ENCODE measurements around the gene SECISBP2L.

SECISBP2L gene, protein sequence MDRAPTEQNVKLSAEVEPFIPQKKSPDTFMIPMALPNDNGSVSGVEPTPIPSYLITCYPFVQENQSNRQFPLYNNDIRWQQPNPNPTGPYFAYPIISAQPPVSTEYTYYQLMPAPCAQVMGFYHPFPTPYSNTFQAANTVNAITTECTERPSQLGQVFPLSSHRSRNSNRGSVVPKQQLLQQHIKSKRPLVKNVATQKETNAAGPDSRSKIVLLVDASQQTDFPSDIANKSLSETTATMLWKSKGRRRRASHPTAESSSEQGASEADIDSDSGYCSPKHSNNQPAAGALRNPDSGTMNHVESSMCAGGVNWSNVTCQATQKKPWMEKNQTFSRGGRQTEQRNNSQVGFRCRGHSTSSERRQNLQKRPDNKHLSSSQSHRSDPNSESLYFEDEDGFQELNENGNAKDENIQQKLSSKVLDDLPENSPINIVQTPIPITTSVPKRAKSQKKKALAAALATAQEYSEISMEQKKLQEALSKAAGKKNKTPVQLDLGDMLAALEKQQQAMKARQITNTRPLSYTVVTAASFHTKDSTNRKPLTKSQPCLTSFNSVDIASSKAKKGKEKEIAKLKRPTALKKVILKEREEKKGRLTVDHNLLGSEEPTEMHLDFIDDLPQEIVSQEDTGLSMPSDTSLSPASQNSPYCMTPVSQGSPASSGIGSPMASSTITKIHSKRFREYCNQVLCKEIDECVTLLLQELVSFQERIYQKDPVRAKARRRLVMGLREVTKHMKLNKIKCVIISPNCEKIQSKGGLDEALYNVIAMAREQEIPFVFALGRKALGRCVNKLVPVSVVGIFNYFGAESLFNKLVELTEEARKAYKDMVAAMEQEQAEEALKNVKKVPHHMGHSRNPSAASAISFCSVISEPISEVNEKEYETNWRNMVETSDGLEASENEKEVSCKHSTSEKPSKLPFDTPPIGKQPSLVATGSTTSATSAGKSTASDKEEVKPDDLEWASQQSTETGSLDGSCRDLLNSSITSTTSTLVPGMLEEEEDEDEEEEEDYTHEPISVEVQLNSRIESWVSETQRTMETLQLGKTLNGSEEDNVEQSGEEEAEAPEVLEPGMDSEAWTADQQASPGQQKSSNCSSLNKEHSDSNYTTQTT

DNA sequence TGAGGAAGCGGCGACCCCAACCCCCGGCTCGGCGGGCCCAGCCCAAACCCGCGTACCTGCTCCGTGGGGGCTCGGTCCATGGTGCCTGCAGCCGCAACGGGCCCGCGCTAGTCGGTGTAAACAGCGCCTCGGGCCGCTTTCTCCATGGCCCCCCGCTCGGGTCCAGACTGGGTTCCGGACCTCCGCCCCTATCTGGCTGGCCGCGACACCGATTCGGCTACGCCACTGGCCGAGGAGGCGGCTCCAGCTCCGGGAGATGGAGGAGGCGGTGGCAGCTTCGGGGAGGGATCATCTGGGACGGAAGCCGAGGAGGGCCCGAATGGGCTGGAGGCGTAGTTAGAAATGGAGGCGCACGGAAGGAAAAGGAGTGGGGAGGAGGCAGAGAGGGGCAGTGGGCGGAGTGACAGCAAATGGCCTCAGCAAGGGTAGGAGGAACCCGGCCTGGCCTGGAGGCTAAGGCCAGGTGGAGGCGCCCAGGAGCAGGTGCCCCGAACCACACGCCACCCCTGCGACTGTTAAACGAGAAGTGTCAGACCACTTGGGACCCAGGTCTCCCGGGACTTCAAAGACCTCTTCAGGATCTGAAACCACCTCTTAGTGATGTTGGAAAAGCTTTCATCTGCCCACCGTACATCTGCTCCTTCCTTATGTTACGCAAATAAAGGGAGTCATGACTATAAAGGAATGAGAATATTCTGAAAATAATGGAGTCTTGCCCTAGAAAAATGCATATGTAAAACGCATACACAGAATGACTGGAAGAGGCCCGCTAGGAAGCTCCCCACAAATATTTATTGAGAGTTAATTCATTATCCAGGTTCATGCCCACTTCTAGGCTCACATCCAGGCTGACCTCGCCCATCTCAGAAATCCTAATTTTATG, at the start of gene SECISBP2L:
TSS of gene SECISBP2L (minus strand) at position 227 of the 883 bp plus-strand sequence. CDS start at position 80, 147 bp downstream.
- Histone ChIP-seq H3K9me3 (ENCODE audit: control insufficient read depth in 2 of 2, low read length in 2 of 2) (no peaks in the 10 kb centered on the region), H3K36me3 (ENCODE audit: control insufficient read depth in 2 of 2, insufficient read depth in 2 of 2, low read length in 2 of 2) (no peaks in the 10 kb centered on the region), H3K27ac (ENCODE audit: low read depth in 2 of 2, low read length in 2 of 2) (peak within 1 kb of the TSS; percentile 77 to 78), H3K4me1 (ENCODE audit: control insufficient read depth in 2 of 2, insufficient read depth in 2 of 2, low read length in 2 of 2) (peaks cover 6 to 9% of the 10 kb centered on the region in 2 donors), H3K27me3 (ENCODE audit: control insufficient read depth in 2 of 2, insufficient read depth in 2 of 2, low read length in 2 of 2) (no peaks in the 10 kb centered on the region), H3K9ac (ENCODE audit: low read depth in 1 of 2, low read length in 2 of 2) (peak within 1 kb of the TSS; percentile 89 to 95), H3K4me3 (ENCODE audit: low read length in 2 of 2) (peak within 1 kb of the TSS; percentile 91 to 97)

DNA sequence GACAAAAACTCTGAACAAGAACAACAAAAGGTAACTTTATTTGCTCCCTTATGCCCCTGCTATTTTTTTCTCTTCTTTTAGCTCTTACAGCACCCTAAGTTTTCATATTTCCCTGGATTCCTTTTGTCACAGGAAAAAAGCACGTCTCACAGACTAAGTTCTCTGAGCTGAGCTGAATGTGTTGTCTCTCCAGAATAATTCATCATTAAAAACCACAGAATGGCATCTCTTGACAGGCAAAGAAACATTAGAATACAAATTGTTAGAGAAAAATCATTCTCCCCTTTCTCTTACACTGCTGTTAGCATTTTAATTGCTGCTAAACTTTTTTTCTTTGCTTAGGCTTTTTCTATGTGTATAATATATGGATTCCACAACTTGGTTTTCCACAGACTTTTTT, 48.7 kb upstream of the SECISBP2L start:
- Histone ChIP-seq H3K27ac (ENCODE audit: low read depth in 2 of 2, low read length in 2 of 2) (no peak overlapping the region), H3K27me3 (ENCODE audit: control insufficient read depth in 2 of 2, insufficient read depth in 2 of 2, low read length in 2 of 2) (no peaks in the 10 kb centered on the region), H3K36me3 (ENCODE audit: control insufficient read depth in 2 of 2, insufficient read depth in 2 of 2, low read length in 2 of 2) (no peaks in the 10 kb centered on the region), H3K4me3 (ENCODE audit: low read length in 2 of 2) (no peak overlapping the region), H3K9ac (ENCODE audit: low read depth in 1 of 2, low read length in 2 of 2) (no peak overlapping the region), H3K4me1 (ENCODE audit: control insufficient read depth in 2 of 2, insufficient read depth in 2 of 2, low read length in 2 of 2) (no peaks in the 10 kb centered on the region), H3K9me3 (ENCODE audit: control insufficient read depth in 2 of 2, low read length in 2 of 2) (no peaks in the 10 kb centered on the region)

DNA sequence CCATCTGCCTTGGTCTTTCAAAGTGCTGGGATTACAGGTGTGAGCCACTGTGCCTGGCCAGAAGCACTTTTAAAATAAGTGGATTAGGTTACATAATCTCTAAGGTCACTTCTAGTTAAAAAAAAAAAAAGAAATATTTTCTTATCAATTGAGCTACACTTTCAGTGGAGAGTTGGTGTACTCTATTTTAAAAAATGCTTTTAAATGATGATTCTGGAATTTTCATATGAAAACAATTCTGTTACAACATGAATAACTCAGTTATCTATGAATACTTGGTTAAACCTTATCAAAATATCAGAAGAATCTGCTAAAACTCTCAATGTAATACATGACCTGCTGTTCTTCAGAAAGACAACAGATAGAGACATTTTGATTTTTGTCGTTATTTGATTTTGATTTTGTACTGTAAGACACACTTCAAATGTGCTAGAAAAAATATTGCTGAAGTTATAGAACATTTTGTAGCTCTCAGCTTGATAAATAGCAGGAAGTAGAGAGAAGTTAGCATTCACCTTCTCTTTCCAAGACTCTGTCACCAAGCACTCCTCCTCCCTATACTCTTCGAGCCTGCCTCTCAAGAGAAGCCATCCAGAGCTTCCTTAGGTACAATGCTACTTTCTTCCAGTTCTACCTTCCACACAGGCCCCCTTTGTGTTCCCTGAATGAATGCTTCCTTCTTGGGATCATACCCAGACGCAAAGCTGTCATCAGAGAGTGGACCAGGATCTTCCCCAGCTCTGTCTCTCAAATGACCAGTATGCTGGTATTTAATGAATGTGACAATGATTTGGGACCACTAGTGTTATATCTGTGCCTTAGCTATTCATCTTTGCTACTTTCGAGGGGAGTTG, 47.2 kb upstream of the SECISBP2L start:
- no peak overlapping the region for H3K4me3 ChIP-seq (ENCODE audit: low read length in 2 of 2)
- H3K36me3 ChIP-seq (ENCODE audit: control insufficient read depth in 2 of 2, insufficient read depth in 2 of 2, low read length in 2 of 2): no peaks in the 10 kb centered on the region
- H3K4me1 ChIP-seq (ENCODE audit: control insufficient read depth in 2 of 2, insufficient read depth in 2 of 2, low read length in 2 of 2): no peaks in the 10 kb centered on the region
- no peaks in the 10 kb centered on the region for H3K27me3 ChIP-seq (ENCODE audit: control insufficient read depth in 2 of 2, insufficient read depth in 2 of 2, low read length in 2 of 2)
- no peak overlapping the region for H3K27ac ChIP-seq (ENCODE audit: low read depth in 2 of 2, low read length in 2 of 2)
- H3K9me3 ChIP-seq (ENCODE audit: control insufficient read depth in 2 of 2, low read length in 2 of 2): no peaks in the 10 kb centered on the region
- no peak overlapping the region for H3K9ac ChIP-seq (ENCODE audit: low read depth in 1 of 2, low read length in 2 of 2)

DNA sequence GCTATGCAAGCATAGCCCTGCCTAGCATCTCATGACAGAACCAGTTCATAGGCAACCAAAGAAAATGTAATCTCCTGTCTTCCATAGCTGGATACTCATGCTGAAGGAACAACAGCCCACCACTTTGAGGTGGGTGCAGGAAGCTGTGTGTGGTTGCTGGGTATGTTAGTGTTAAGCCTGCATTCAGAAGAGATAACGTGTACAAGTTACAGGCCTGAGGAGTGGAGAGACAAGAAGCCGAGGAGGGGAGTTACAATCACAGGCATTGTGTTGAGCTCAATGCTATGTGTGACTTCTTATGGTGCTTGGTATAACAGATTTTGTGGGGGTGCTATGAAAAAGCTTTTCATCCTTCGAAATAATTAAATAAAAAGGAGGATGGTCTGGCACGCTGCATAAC, 42.8 kb upstream of the SECISBP2L start:
- Histone ChIP-seq H3K36me3 (ENCODE audit: control insufficient read depth in 2 of 2, insufficient read depth in 2 of 2, low read length in 2 of 2) (no peaks in the 10 kb centered on the region), H3K9me3 (ENCODE audit: control insufficient read depth in 2 of 2, low read length in 2 of 2) (no peaks in the 10 kb centered on the region), H3K4me3 (ENCODE audit: low read length in 2 of 2) (no peak overlapping the region), H3K27me3 (ENCODE audit: control insufficient read depth in 2 of 2, insufficient read depth in 2 of 2, low read length in 2 of 2) (no peaks in the 10 kb centered on the region), H3K9ac (ENCODE audit: low read depth in 1 of 2, low read length in 2 of 2) (no peak overlapping the region), H3K4me1 (ENCODE audit: control insufficient read depth in 2 of 2, insufficient read depth in 2 of 2, low read length in 2 of 2) (no peaks in the 10 kb centered on the region), H3K27ac (ENCODE audit: low read depth in 2 of 2, low read length in 2 of 2) (no peak overlapping the region)

DNA sequence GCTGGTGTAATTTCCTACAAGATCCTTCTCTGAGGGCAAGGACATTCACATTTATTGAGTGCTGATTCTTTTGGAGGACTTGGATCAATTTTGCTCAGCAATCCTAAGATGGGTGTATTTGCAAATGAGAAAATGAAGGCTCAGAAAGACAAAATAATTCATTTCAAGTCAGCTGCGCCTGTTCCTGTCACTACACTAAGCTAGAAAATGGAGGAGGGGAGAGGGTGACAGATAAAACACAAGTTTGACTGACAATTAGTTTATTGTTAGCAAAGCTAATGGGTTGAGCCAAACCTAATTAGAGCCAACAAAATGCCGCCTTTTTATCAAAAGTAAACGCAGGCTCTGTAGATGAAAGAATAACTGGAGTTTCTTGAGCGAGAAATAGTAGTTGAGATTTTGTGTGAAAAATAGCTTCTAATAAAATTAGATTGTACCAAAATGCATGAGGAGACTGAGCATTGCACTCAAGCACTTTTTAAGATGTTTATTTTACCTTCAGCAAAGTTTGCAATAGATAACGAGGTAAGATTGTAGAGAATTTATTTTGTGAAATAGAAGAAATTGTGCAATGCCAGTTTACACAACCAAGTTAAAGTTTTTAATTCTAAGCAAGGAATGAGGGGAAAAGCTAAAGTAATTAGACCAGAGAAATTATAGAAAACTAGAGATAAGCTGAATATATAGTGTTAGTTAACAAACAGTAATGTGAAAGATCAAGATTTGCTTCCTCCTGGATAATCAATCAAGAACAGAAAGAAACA, 39.6 kb upstream of the SECISBP2L start:
- Histone ChIP-seq H3K9ac (ENCODE audit: low read depth in 1 of 2, low read length in 2 of 2) (no peak overlapping the region), H3K4me1 (ENCODE audit: control insufficient read depth in 2 of 2, insufficient read depth in 2 of 2, low read length in 2 of 2) (no peaks in the 10 kb centered on the region), H3K36me3 (ENCODE audit: control insufficient read depth in 2 of 2, insufficient read depth in 2 of 2, low read length in 2 of 2) (no peaks in the 10 kb centered on the region), H3K4me3 (ENCODE audit: low read length in 2 of 2) (no peak overlapping the region), H3K27ac (ENCODE audit: low read depth in 2 of 2, low read length in 2 of 2) (no peak overlapping the region), H3K9me3 (ENCODE audit: control insufficient read depth in 2 of 2, low read length in 2 of 2) (no peaks in the 10 kb centered on the region), H3K27me3 (ENCODE audit: control insufficient read depth in 2 of 2, insufficient read depth in 2 of 2, low read length in 2 of 2) (no peaks in the 10 kb centered on the region)

DNA sequence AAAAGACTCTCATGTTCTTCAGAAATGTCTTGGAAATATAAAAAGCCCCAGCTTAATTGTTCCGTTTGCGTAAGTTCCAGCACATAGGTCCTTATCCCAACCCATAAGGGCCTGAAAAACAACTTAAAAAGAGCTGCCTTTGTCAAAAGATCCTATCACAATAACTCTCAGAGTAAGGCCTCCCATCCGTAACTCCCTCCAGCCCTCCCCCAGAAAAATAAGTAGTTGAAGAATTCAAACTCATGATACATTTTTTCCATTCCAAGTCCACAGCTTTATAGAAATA, 38.0 kb upstream of the SECISBP2L start:
- no peaks in the 10 kb centered on the region for H3K27me3 ChIP-seq (ENCODE audit: control insufficient read depth in 2 of 2, insufficient read depth in 2 of 2, low read length in 2 of 2)
- no peak overlapping the region for H3K9ac ChIP-seq (ENCODE audit: low read depth in 1 of 2, low read length in 2 of 2)
- H3K4me3 ChIP-seq (ENCODE audit: low read length in 2 of 2): no peak overlapping the region
- H3K9me3 ChIP-seq (ENCODE audit: control insufficient read depth in 2 of 2, low read length in 2 of 2): no peaks in the 10 kb centered on the region
- H3K36me3 ChIP-seq (ENCODE audit: control insufficient read depth in 2 of 2, insufficient read depth in 2 of 2, low read length in 2 of 2): no peaks in the 10 kb centered on the region
- no peaks in the 10 kb centered on the region for H3K4me1 ChIP-seq (ENCODE audit: control insufficient read depth in 2 of 2, insufficient read depth in 2 of 2, low read length in 2 of 2)
- H3K27ac ChIP-seq (ENCODE audit: low read depth in 2 of 2, low read length in 2 of 2): no peak overlapping the region

DNA sequence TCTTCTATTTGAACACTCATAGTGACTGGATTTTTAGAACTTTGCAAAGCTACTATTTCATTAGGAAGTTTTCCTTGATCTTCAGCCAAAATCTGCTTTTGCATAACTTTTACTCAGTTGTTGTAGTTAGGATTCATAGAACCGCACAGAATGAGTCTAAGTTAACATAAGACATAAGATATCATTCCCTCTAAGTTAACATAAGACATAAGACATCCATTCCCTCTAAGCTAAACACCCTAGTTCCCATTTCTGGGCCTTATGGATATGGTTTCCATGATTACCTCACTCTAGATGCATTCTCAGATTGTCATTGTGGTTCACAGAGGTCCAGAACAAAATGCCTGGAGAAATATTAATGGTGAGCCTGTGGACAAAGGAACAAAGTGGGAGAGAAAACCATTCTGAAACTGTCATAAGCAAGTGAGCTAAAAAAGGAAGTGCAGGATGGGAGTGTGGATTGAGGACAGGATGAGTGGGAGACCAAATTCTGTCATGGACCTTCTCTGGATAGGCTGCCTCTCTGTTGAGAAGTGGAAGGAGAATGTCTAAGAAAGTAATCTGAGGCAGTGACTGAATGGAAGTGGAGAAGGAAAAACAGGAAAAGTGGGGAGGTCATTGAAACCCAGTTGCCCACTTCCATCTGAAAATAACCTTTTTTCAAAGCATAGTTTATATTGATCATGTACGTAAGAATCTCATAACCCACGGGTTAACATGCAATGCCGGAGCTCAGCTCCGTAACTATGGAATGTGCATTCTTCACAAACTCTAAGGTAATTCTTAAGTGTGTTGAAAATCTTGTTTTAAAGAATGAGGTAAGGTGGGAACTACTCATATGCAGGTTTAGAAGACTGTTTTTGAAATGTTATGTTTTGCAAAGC, 37.4 kb upstream of the SECISBP2L start:
- Histone ChIP-seq H3K27ac (ENCODE audit: low read depth in 2 of 2, low read length in 2 of 2) (no peak overlapping the region), H3K9ac (ENCODE audit: low read depth in 1 of 2, low read length in 2 of 2) (no peak overlapping the region), H3K9me3 (ENCODE audit: control insufficient read depth in 2 of 2, low read length in 2 of 2) (no peaks in the 10 kb centered on the region), H3K36me3 (ENCODE audit: control insufficient read depth in 2 of 2, insufficient read depth in 2 of 2, low read length in 2 of 2) (no peaks in the 10 kb centered on the region), H3K27me3 (ENCODE audit: control insufficient read depth in 2 of 2, insufficient read depth in 2 of 2, low read length in 2 of 2) (no peaks in the 10 kb centered on the region), H3K4me3 (ENCODE audit: low read length in 2 of 2) (no peak overlapping the region), H3K4me1 (ENCODE audit: control insufficient read depth in 2 of 2, insufficient read depth in 2 of 2, low read length in 2 of 2) (no peaks in the 10 kb centered on the region)

DNA sequence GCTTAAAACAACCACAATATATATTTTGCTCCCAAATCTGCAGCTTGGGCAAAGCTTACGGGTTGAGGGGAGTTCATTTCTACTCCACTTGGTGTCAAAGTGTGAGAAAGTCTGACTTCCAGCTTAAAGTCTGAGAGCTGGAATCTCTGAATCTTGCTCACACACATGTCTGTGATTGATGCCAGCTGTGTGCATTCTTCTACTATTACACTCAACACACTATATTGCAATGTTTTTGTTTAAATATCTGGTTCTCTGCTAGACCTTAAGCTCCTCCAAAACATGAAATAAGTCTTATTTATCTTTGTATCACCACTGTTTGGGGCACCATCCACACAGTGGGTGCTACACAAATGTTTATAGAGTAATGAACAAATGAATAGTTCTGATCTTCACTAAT, 36.7 kb upstream of the SECISBP2L start:
- no peaks in the 10 kb centered on the region for H3K27me3 ChIP-seq (ENCODE audit: control insufficient read depth in 2 of 2, insufficient read depth in 2 of 2, low read length in 2 of 2)
- no peak overlapping the region for H3K9ac ChIP-seq (ENCODE audit: low read depth in 1 of 2, low read length in 2 of 2)
- no peaks in the 10 kb centered on the region for H3K9me3 ChIP-seq (ENCODE audit: control insufficient read depth in 2 of 2, low read length in 2 of 2)
- no peaks in the 10 kb centered on the region for H3K36me3 ChIP-seq (ENCODE audit: control insufficient read depth in 2 of 2, insufficient read depth in 2 of 2, low read length in 2 of 2)
- H3K4me3 ChIP-seq (ENCODE audit: low read length in 2 of 2): no peak overlapping the region
- no peak overlapping the region for H3K27ac ChIP-seq (ENCODE audit: low read depth in 2 of 2, low read length in 2 of 2)
- no peaks in the 10 kb centered on the region for H3K4me1 ChIP-seq (ENCODE audit: control insufficient read depth in 2 of 2, insufficient read depth in 2 of 2, low read length in 2 of 2)
